Lower lobe of right lung (tissue), 2 donors: Measurements from ENCODE around the gene REV3L. TPM values are rescaled to one million over a fixed set of nuclear protein-coding genes. Genes with fewer than 3 reads are reported as not detected.

ENCODE experiments used
- ATAC-seq, 2 donors: fragments of 200-7000 bp; cut with Tn5 transposase; one replicate each; pipeline ENCODE4 v1.9.1; 2020 to 2022; ENCODE audit warnings: mild to moderate bottlenecking in 2 of 2, moderate library complexity in 2 of 2
- DNase-seq: peaks from one replicate; pipeline ENCODE4 v3.0.0-alpha.2; 2020
- H3K27ac ChIP-seq: fragments of 200-600 bp; one replicate; pipeline ENCODE4 v1.8.0; 2022
- H3K27me3 ChIP-seq: fragments of 200-600 bp; one replicate; pipeline ENCODE4 v1.8.0; 2022; ENCODE audit warnings: low read depth
- H3K36me3 ChIP-seq: fragments of 200-600 bp; one replicate; pipeline ENCODE4 v1.8.0; 2022; ENCODE audit warnings: mild to moderate bottlenecking
- H3K4me1 ChIP-seq: fragments of 200-600 bp; one replicate; pipeline ENCODE4 v1.8.0; 2022
- H3K4me3 ChIP-seq: fragments of 200-600 bp; one replicate; pipeline ENCODE4 v1.8.0; 2022; ENCODE audit warnings: mild to moderate bottlenecking
- H3K9me3 ChIP-seq: fragments of 200-600 bp; one replicate; pipeline ENCODE4 v1.8.0; 2022
- CTCF ChIP-seq: fragments of 200-600 bp; IDR thresholded peaks from one replicate; pipeline ENCODE4 v1.8.0; 2022; ENCODE audit warnings: antibody characterized with exemption, mild to moderate bottlenecking
- intact Hi-C: fragments of 100-400 bp; cut with DNase I; formaldehyde crosslinking; loops from one replicate; pipeline ENCODE4 v1.11.0; 2022
- total RNA-seq: library from RNA; stranded (reverse); fragmentation: NEBNext Ultra II Directional; extraction: Animal tissue kit (Norgen Biotek cat#: 25700); gene quantifications from one replicate; pipeline ENCODE4 v1.2.1, GENCODE V29; 2021
- donor health status: DM: no; HTN: yes; CAD: no; lungs with severe emphysema.

REV3L gene
- total RNA-seq, 1 donor from 2014 or later = 30.3 TPM

GRCh38 chr6:111474106-111474505 lies 8.9 kb downstream of the REV3L start:
- ATAC-seq = no peak

GRCh38 chr6:111472933-111473435 lies 10.0 kb downstream of the REV3L start:
- no peak for DNase-seq
- TF ChIP-seq CTCF = no peak
- Histone ChIP-seq H3K27ac (no peak overlapping the region), H3K4me1 (peaks cover 34% of the 10 kb centered on the region), H3K36me3 (no peaks in the 10 kb centered on the region), H3K9me3 (no peaks in the 10 kb centered on the region), H3K4me3 (no peak overlapping the region), H3K27me3 (no peaks in the 10 kb centered on the region)
- no peak for ATAC-seq
- intact Hi-C loops = no loop called here

More at GRCh38 chr6:111474106-111474505, 8.9 kb downstream of the REV3L start:
- intact Hi-C loops = no loop called here
- Histone ChIP-seq H3K4me1 (peaks cover 35% of the 10 kb centered on the region), H3K27ac (no peak overlapping the region), H3K4me3 (no peak overlapping the region), H3K9me3 (no peaks in the 10 kb centered on the region), H3K27me3 (no peaks in the 10 kb centered on the region), H3K36me3 (no peaks in the 10 kb centered on the region)
- no peak for TF ChIP-seq CTCF
- no peak for DNase-seq

- intact Hi-C loops = no loop called here
- TF ChIP-seq CTCF = no peak
- Histone ChIP-seq H3K27ac (no peak overlapping the region), H3K4me3 (no peak overlapping the region), H3K27me3 (no peaks in the 10 kb centered on the region), H3K9me3 (no peaks in the 10 kb centered on the region), H3K4me1 (peaks cover 25% of the 10 kb centered on the region), H3K36me3 (no peaks in the 10 kb centered on the region)
- DNase-seq = no peak
- ATAC-seq = no peak
Measured at GRCh38 chr6:111471958-111472357, 11.1 kb downstream of the REV3L start.

- no peak for ATAC-seq
- Histone ChIP-seq H3K27me3 (no peaks in the 10 kb centered on the region), H3K36me3 (no peaks in the 10 kb centered on the region), H3K9me3 (no peaks in the 10 kb centered on the region), H3K4me1 (peaks cover 25% of the 10 kb centered on the region), H3K4me3 (no peak overlapping the region), H3K27ac (no peak overlapping the region)
- intact Hi-C loops = no loop called here
- TF ChIP-seq CTCF = no peak
- DNase-seq = no peak
Measured at GRCh38 chr6:111471533-111471932, 11.5 kb downstream of the REV3L start.

GRCh38 chr6:111470991-111471390 lies 12.0 kb downstream of the REV3L start:
- intact Hi-C loops = no loop called here
- no peak for TF ChIP-seq CTCF

GRCh38 chr6:111469543-111469942 lies 13.5 kb downstream of the REV3L start:
- no peaks in the 10 kb centered on the region for H3K9me3 ChIP-seq
- H3K4me1 ChIP-seq = peaks cover 25% of the 10 kb centered on the region
- intact Hi-C loops = no loop called here
- no peak for TF ChIP-seq CTCF
- no peak for DNase-seq
- H3K27ac ChIP-seq = peak overlapping the region; percentile 56
- H3K36me3 ChIP-seq = no peaks in the 10 kb centered on the region
- no peak overlapping the region for H3K4me3 ChIP-seq
- no peaks in the 10 kb centered on the region for H3K27me3 ChIP-seq
- peak in 1 of 2 donors; percentile 37 for ATAC-seq

More at GRCh38 chr6:111470991-111471390, 12.0 kb downstream of the REV3L start:
- Histone ChIP-seq H3K4me1 (peaks cover 25% of the 10 kb centered on the region), H3K4me3 (no peak overlapping the region), H3K36me3 (no peaks in the 10 kb centered on the region), H3K9me3 (no peaks in the 10 kb centered on the region), H3K27me3 (no peaks in the 10 kb centered on the region), H3K27ac (no peak overlapping the region)
- DNase-seq (no peak), ATAC-seq (no peak)
